ENCODE measurements around the gene VWA2.

GRCh38 chr10:114239994-114240345 lies 916 bp downstream of the VWA2 start:
- TF ChIP-seq CTCF (IDR thresholded peaks at IDR 0.05) (no peak), PBX3 (IDR thresholded peaks at IDR 0.05) (no peak), POLR2A (IDR thresholded peaks at IDR 0.05; ENCODE audit: low read length) (no peak), KDM1A (IDR thresholded peaks at IDR 0.05; ENCODE audit: low read depth) (no peak), MYC (IDR thresholded peaks at IDR 0.05; ENCODE audit: borderline replicate concordance, low read length) (no peak), EP300 (IDR thresholded peaks at IDR 0.05) (no peak), REST (IDR thresholded peaks at IDR 0.05) (no peak), HDAC2 (IDR thresholded peaks at IDR 0.05) (no peak)

Measured in A549 (cell line).